Glutamatergic neuron (in vitro differentiated cells): ENCODE results near the gene XRCC4. TPM values are rescaled to one million over a fixed set of nuclear protein-coding genes. Genes with fewer than 3 reads are reported as not detected.

Experiments
- DNase-seq: peaks from one replicate; pipeline ENCODE4 v3.0.0; 2022
- H3K27ac Mint-ChIP-seq: one replicate; pipeline ENCODE4 v1.8.0; 2020; ENCODE audit warnings: mild to moderate bottlenecking, mixed read lengths, inconsistent platforms; ENCODE audit not compliant: unreplicated experiment
- H3K27me3 Mint-ChIP-seq: one replicate; pipeline ENCODE4 v1.8.0; 2020; ENCODE audit warnings: mild to moderate bottlenecking, moderate library complexity, mixed read lengths, inconsistent platforms; ENCODE audit not compliant: unreplicated experiment
- H3K36me3 Mint-ChIP-seq: one replicate; pipeline ENCODE4 v1.8.0; 2020; ENCODE audit warnings: mild to moderate bottlenecking, mixed read lengths, inconsistent platforms; ENCODE audit not compliant: unreplicated experiment
- H3K4me1 Mint-ChIP-seq: one replicate; pipeline ENCODE4 v1.8.0; 2020; ENCODE audit warnings: mild to moderate bottlenecking, low read depth, mixed read lengths, inconsistent platforms; ENCODE audit not compliant: unreplicated experiment
- H3K4me3 Mint-ChIP-seq: one replicate; pipeline ENCODE4 v1.8.0; 2020; ENCODE audit warnings: mild to moderate bottlenecking, mixed read lengths, inconsistent platforms; ENCODE audit not compliant: unreplicated experiment
- H3K9me3 Mint-ChIP-seq: one replicate; pipeline ENCODE4 v1.8.0; 2020; ENCODE audit warnings: mild to moderate bottlenecking, moderate library complexity, mixed read lengths, inconsistent platforms; ENCODE audit not compliant: unreplicated experiment
- total RNA-seq: library from RNA; stranded (reverse); fragmentation: NEBNext Ultra II Directional; extraction: Animal tissue kit (Norgen Biotek cat#: 25700); gene quantifications from one replicate; pipeline ENCODE4 v1.2.1, GENCODE V29; 2021; ENCODE audit not compliant: unreplicated experiment
- TF ChIP-seq, protein P1 (sequence below): fragments of 200-600 bp; sonication (generic); IDR thresholded peaks from one replicate; pipeline ENCODE4 v1.5.0; 2021; ENCODE audit not compliant: partially characterized antibody, unreplicated experiment

XRCC4 gene
- total RNA-seq, 1 donor from 2014 or later: 5.9 TPM

DNA sequence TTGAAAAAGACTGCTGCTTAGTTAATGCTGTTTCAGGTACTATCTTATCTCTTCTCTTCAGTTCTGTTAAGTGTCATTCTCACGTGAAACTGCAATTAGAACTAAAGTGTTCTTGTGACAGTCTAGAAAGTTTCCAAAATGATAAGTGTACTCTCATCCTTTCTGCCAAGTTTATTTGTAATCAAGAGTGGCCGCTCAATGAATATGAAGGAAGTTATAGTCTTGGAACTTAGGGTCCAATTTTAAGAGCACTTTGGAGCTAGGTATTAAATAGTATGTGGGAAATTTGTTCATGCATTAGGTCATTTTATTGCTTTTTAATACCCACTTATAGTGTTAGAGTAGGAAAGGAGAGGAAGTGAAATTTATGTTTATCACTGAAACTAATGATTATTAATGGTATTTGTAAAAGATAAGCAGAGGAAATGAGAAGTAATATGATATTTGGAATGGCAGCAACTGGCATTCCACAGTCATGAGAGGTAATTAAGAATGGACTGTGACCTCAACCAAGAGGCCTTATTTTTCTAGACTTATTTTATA, 20.4 kb downstream of the XRCC4 start:
- H3K27ac Mint-ChIP-seq: no peak overlapping the region
- no peaks in the 10 kb centered on the region for H3K27me3 Mint-ChIP-seq

DNA sequence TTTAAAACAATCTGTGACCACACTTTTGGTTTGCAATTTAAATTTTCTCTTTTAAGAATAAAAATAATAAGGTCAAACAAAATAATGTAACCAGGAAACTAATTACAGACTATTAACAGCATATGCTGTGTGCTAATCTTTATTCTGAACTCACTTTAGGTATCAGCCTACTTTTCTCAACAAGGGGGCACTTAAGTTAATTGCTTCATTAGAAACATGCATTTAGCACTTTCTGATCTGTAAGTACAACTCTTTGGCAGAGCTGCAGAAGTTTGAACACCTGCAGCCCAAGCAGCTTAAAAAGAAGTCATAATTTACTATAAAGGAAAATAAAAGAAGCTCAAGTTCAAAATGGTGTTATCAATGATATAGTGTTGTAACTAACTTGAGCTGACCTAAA, 21.7 kb downstream of the XRCC4 start:
- DNase-seq: no peak
- TF ChIP-seq, protein P1, sequence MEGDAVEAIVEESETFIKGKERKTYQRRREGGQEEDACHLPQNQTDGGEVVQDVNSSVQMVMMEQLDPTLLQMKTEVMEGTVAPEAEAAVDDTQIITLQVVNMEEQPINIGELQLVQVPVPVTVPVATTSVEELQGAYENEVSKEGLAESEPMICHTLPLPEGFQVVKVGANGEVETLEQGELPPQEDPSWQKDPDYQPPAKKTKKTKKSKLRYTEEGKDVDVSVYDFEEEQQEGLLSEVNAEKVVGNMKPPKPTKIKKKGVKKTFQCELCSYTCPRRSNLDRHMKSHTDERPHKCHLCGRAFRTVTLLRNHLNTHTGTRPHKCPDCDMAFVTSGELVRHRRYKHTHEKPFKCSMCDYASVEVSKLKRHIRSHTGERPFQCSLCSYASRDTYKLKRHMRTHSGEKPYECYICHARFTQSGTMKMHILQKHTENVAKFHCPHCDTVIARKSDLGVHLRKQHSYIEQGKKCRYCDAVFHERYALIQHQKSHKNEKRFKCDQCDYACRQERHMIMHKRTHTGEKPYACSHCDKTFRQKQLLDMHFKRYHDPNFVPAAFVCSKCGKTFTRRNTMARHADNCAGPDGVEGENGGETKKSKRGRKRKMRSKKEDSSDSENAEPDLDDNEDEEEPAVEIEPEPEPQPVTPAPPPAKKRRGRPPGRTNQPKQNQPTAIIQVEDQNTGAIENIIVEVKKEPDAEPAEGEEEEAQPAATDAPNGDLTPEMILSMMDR: no peak
- Mint-ChIP-seq H3K4me3 (no peak overlapping the region), H3K36me3 (peaks cover 11% of the 10 kb centered on the region), H3K27me3 (no peaks in the 10 kb centered on the region), H3K4me1 (peaks cover 2% of the 10 kb centered on the region), H3K27ac (no peak overlapping the region), H3K9me3 (peaks cover 2% of the 10 kb centered on the region)

More for the DNA sequence above, 20.4 kb downstream of the XRCC4 start:
- Mint-ChIP-seq H3K4me3 (no peak overlapping the region), H3K9me3 (peaks cover 2% of the 10 kb centered on the region), H3K36me3 (peaks cover 24% of the 10 kb centered on the region), H3K4me1 (peaks cover 2% of the 10 kb centered on the region)
- TF ChIP-seq, protein P1: no peak
- DNase-seq: no peak

DNA sequence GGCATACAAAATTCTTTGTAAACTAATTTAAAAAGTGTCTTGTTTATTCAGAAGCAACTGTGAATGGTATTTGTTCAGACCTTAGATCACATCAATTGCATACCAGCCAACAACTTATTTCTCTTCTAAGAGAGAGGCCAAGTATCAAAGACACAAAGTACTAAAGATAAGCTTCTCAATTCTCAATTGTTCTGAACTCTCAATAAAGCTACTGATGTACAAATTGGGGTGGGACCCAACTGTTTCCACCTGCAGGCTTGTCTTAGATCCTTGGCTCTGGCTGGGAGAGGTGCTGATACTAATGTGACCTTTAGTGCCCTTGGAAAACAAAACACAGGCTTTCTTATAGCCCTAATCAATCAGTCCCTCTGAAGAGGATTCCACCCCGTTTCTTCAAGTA, 22.1 kb downstream of the XRCC4 start:
- no peak overlapping the region for H3K4me3 Mint-ChIP-seq
- peaks cover 7% of the 10 kb centered on the region for H3K36me3 Mint-ChIP-seq
- TF ChIP-seq, protein P1: no peak
- DNase-seq: no peak
- H3K27me3 Mint-ChIP-seq: no peaks in the 10 kb centered on the region
- H3K4me1 Mint-ChIP-seq: peaks cover 2% of the 10 kb centered on the region
- H3K27ac Mint-ChIP-seq: no peak overlapping the region
- H3K9me3 Mint-ChIP-seq: no peaks in the 10 kb centered on the region

DNA sequence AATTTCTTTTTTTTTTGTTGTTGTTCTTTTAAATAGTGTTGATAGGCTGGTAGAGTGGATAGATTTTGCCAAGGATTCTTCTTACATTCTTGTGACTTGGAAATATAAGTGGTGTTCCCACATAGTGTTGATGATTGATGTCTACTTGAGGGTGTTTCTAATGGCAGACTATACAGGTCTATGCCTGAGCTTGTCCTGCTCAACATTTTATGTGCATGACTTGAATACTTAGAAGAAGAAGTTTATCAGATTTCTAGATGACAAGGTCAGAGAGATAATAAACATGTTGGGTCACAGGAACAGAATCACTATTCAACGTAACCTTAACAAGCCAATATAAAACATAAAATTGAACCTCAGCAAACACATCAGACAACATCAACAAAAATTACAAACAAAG, 24.2 kb downstream of the XRCC4 start:
- no peak for DNase-seq
- Mint-ChIP-seq H3K4me1 (peaks cover 2% of the 10 kb centered on the region), H3K9me3 (no peaks in the 10 kb centered on the region), H3K36me3 (no peaks in the 10 kb centered on the region), H3K4me3 (no peak overlapping the region), H3K27me3 (no peaks in the 10 kb centered on the region), H3K27ac (no peak overlapping the region)
- TF ChIP-seq, protein P1: no peak

DNA sequence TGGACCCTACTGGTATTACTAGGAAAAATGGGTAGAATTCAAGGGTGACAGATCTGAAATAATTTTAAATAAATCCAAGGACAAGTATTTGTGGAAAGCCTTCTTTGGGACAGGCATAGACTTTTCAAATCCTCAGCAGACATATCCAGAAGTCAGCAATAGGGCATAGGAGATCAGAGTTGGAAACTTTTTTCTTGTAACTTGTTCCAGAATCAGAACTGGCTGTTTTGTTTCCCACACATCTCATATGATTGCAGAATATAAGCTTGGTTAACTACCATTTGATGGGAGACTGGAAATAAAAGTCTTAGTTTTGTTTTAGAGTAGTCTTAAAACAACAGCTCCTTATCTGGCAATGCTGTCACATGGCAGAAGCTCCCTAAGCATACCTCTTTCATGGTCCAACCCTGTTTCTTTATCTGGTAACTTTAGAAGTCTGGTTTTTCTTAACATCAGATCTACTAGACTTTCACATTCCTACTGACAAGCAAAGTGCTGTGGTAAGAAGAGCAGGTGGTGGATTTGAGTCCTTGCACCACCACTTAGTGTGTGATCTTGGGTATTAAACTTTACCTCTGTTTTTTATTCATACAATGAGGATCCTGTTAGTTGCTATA, 25.1 kb downstream of the XRCC4 start:
- Mint-ChIP-seq H3K27ac (no peak overlapping the region), H3K4me3 (no peak overlapping the region), H3K4me1 (peaks cover 2% of the 10 kb centered on the region), H3K9me3 (no peaks in the 10 kb centered on the region), H3K27me3 (no peaks in the 10 kb centered on the region), H3K36me3 (no peaks in the 10 kb centered on the region)
- DNase-seq: no peak
- TF ChIP-seq, protein P1: no peak
